ENCODE data around the gene NPTN. TPM values are rescaled to one million over a fixed set of nuclear protein-coding genes. Genes with fewer than 3 reads are reported as not detected.

NPTN gene
- polyA plus RNA-seq, 3 donors: 86.5 to 137 (median 88.0) TPM

DNA sequence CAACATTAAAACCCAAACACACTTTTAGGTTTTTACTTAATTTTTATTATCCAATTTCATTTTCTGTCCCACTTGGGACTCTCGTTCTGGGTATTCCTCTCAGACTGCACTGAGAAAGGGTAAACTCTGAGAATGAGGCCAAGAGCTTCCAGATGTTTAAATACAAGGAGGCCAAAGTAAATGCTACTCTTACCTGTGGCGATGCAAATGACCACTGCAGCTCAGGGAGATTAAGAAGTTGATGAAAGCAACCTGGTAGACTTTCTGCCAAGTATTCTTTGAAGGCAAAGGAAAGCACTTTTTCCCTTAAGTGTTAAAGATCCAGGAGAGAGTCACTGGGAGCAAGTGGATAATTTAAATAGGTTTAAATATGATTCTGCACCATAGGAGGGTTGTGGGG, 39.1 kb downstream of the NPTN start:
- no peak overlapping the region for H3K9ac ChIP-seq (ENCODE audit: insufficient read depth, low read length, poor library complexity, severe bottlenecking)
- H3K4me1 ChIP-seq (ENCODE audit: control insufficient read depth in 1 of 2, insufficient read depth in 2 of 2, low read length in 2 of 2): peaks cover 5 to 7% of the 10 kb centered on the region in 2 donors
- Mint-ChIP-seq H3K4me1 (peaks cover 39% of the 10 kb centered on the region), H3K9me3 (no peaks in the 10 kb centered on the region), H3K27me3 (ENCODE audit: low read depth in 3 of 3) (no peaks in the 10 kb centered on the region), H3K27ac (peak overlapping the region in 2 of 7 donors; percentile 1 to 11), H3K4me3 (no peak overlapping the region), H3K36me3 (peaks cover 30 to 56% of the 10 kb centered on the region in 2 donors)
- H3K27ac ChIP-seq (ENCODE audit: low read depth in 1 of 2, low read length in 2 of 2): peak overlapping the region in 1 of 2 donors; percentile 59
- no peak overlapping the region for H2AFZ ChIP-seq (ENCODE audit: insufficient read depth, low read depth, low read length, poor library complexity, severe bottlenecking)
- H3K4me3 ChIP-seq (replicated peaks in 1 of 3; ENCODE audit: low read depth in 2 of 3, low read length in 3 of 3): no peak overlapping the region
- H3K36me3 ChIP-seq (replicated peaks in 1 of 2; ENCODE audit: control insufficient read depth in 1 of 2, insufficient read depth in 2 of 2, low read length in 2 of 2): peaks cover 26 to 70% of the 10 kb centered on the region in 2 donors
- H3K79me2 ChIP-seq (ENCODE audit: insufficient read depth, low read length): peaks cover 99% of the 10 kb centered on the region
- DNase-seq: no peak
- intact Hi-C loops (cut with micrococcal nuclease): no loop called here
- peaks cover 100% of the 10 kb centered on the region for H4K20me1 ChIP-seq (ENCODE audit: insufficient read depth, low read length)
- WGBS (ENCODE audit: insufficient coverage): 100% methylated on average over 1 of the region's 2 CpGs
- no peak overlapping the region for H3K4me2 ChIP-seq (replicated peaks; ENCODE audit: extremely low read depth, low read length, poor library complexity, severe bottlenecking)
- H3K27me3 ChIP-seq (ENCODE audit: control insufficient read depth in 2 of 2, insufficient read depth in 2 of 2, low read length in 2 of 2): no peaks in the 10 kb centered on the region
- TF ChIP-seq CTCF (IDR thresholded peaks at IDR 0.05): no peak
- H3K9me3 ChIP-seq (replicated peaks in 1 of 2; ENCODE audit: control insufficient read depth in 1 of 2, insufficient read depth in 1 of 2, low read length in 2 of 2): no peaks in the 10 kb centered on the region

DNA sequence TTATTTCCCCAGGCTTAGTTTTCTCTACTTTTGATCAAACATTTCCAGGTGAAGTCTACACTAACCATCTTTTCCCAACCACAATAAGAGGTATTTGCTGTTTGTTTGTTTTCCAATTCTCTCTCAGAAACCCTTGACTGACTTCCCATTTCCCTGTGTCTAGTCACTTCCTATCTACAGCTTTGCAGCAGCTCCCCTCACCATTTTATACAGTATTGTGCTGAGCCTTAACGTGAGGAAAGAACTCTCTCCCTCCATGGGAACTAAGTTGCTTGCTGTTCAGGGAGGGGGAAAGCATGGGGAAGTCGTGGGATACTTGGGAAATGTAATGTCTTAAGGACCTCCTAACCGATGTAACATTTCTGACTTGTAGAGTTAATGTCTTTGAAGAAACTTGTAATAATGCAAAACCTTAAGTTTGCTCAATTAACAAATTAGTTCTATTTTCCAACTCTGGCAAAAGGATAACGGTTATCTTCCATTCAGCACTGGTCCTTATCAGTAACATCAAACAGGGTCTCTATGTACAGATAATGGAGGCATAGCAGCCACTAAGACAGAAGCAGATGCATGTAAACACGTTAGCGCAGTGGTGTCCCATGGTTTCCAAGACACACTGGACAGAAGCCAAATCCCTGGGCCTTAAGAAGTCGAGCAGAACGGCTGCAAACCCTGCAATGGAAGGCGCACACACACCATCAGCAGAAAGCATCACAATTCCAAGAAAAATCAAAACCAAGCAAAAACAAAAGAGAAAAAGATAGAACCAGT, 39.7 kb downstream of the NPTN start:
- H3K4me2 ChIP-seq (replicated peaks; ENCODE audit: extremely low read depth, low read length, poor library complexity, severe bottlenecking): no peak overlapping the region
- H4K20me1 ChIP-seq (ENCODE audit: insufficient read depth, low read length): peaks cover 100% of the 10 kb centered on the region
- TF ChIP-seq CTCF (IDR thresholded peaks at IDR 0.05): no peak
- no peaks in the 10 kb centered on the region for H3K9me3 ChIP-seq (replicated peaks in 1 of 2; ENCODE audit: control insufficient read depth in 1 of 2, insufficient read depth in 1 of 2, low read length in 2 of 2)
- peak overlapping the region in 1 of 2 donors; percentile 59 for H3K27ac ChIP-seq (ENCODE audit: low read depth in 1 of 2, low read length in 2 of 2)
- peaks cover 93% of the 10 kb centered on the region for H3K79me2 ChIP-seq (ENCODE audit: insufficient read depth, low read length)
- H3K4me3 ChIP-seq (replicated peaks in 1 of 3; ENCODE audit: low read depth in 2 of 3, low read length in 3 of 3): no peak overlapping the region
- H3K9ac ChIP-seq (ENCODE audit: insufficient read depth, low read length, poor library complexity, severe bottlenecking): no peak overlapping the region
- WGBS (ENCODE audit: insufficient coverage): 92% methylated on average over 5 of the region's 9 CpGs
- Mint-ChIP-seq H3K4me3 (no peak overlapping the region), H3K9me3 (no peaks in the 10 kb centered on the region), H3K27me3 (ENCODE audit: low read depth in 3 of 3) (no peaks in the 10 kb centered on the region), H3K27ac (peak overlapping the region; percentile 1 to 81 (median 66)), H3K4me1 (peaks cover 38% of the 10 kb centered on the region), H3K36me3 (peaks cover 37 to 61% of the 10 kb centered on the region in 2 donors)
- peaks cover 32 to 73% of the 10 kb centered on the region in 2 donors for H3K36me3 ChIP-seq (replicated peaks in 1 of 2; ENCODE audit: control insufficient read depth in 1 of 2, insufficient read depth in 2 of 2, low read length in 2 of 2)
- H3K27me3 ChIP-seq (ENCODE audit: control insufficient read depth in 2 of 2, insufficient read depth in 2 of 2, low read length in 2 of 2): no peaks in the 10 kb centered on the region
- peaks cover 5 to 7% of the 10 kb centered on the region in 2 donors for H3K4me1 ChIP-seq (ENCODE audit: control insufficient read depth in 1 of 2, insufficient read depth in 2 of 2, low read length in 2 of 2)
- no peak for DNase-seq
- intact Hi-C loops (cut with micrococcal nuclease): no loop called here
- no peak overlapping the region for H2AFZ ChIP-seq (ENCODE audit: insufficient read depth, low read depth, low read length, poor library complexity, severe bottlenecking)

Data from CD14-positive monocyte (primary cell).